Measurements from ENCODE around the gene SLC39A1.

DNA sequence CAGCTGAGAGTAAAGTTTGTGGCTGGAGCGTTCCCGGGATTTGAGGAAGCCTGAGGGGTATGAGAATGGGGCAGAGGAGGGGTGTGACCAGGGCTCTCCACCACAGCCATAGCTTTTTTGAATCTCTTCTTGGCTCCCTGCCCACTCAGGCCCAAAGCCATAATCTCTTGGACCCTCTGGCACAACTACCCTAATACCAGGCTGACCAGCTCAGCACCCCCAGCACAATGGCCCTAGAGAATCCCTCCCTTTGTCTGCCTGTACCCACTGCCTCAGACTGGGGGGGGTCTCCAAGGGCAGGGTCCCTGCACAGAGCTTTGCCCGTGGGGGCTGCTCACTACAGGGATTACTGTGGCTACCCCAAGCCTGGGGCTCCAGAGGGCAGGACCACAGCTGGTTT is 24.3 kb downstream of the SLC39A1 start:
- TF ChIP-seq ZNF197 (CRISPR knock-in tag; IDR thresholded peaks at IDR 0.05; ENCODE audit: low read depth) (no peak), PHF21A (IDR thresholded peaks at IDR 0.05; ENCODE audit: borderline replicate concordance, low read depth) (no peak), FOXP1 (CRISPR knock-in tag; IDR thresholded peaks at IDR 0.05) (no peak), KLF6 (CRISPR knock-in tag; IDR thresholded peaks at IDR 0.05; ENCODE audit: borderline replicate concordance) (no peak), POLR2A (conservative IDR thresholded peaks at IDR 0.05) (no peak), RBM22 (IDR thresholded peaks at IDR 0.05; ENCODE audit: low read depth, low read length, poor library complexity, severe bottlenecking) (no peak), SOX6 (IDR thresholded peaks at IDR 0.05) (no peak), ZNF174 (CRISPR knock-in tag; IDR thresholded peaks at IDR 0.05) (no peak)
